GM08714 (cell line): ENCODE measurements around the gene SLC6A6.

ENCODE experiments used
- H3K4me3 ChIP-seq: fragments of 200-500 bp; sonication (Bioruptor generic); 2 replicates; pipeline ENCODE4 v1.5.1; 2014; ENCODE audit warnings: mild to moderate bottlenecking, low read length, inconsistent platforms
- ZNF274 ChIP-seq: IDR thresholded peaks from 2 replicates; pipeline ENCODE4 v1.6.1; 2012; ENCODE audit warnings: mild to moderate bottlenecking, low read depth, low read length

The SLC6A6 gene

GRCh38 chr3:14459787-14460186 is 57.4 kb downstream of the SLC6A6 start:
- no peak for TF ChIP-seq ZNF274
- no peak overlapping the region for H3K4me3 ChIP-seq

- TF ChIP-seq ZNF274 = no peak
- no peak overlapping the region for H3K4me3 ChIP-seq
Measured at GRCh38 chr3:14460342-14461005, 58.1 kb downstream of the SLC6A6 start.

GRCh38 chr3:14461006-14461747 is 58.8 kb downstream of the SLC6A6 start:
- no peak overlapping the region for H3K4me3 ChIP-seq
- TF ChIP-seq ZNF274 = no peak

GRCh38 chr3:14461748-14462324 is 59.4 kb downstream of the SLC6A6 start:
- TF ChIP-seq ZNF274 = no peak
- no peak overlapping the region for H3K4me3 ChIP-seq

GRCh38 chr3:14462738-14463137 is 60.3 kb downstream of the SLC6A6 start:
- no peak overlapping the region for H3K4me3 ChIP-seq
- TF ChIP-seq ZNF274 = no peak

GRCh38 chr3:14463330-14464140 is 61.1 kb downstream of the SLC6A6 start:
- no peak overlapping the region for H3K4me3 ChIP-seq
- no peak for TF ChIP-seq ZNF274

- no peak for TF ChIP-seq ZNF274
Measured at GRCh38 chr3:14464141-14464465, 61.7 kb downstream of the SLC6A6 start.

GRCh38 chr3:14464521-14464920 is 62.1 kb downstream of the SLC6A6 start:
- no peak for TF ChIP-seq ZNF274
- no peak overlapping the region for H3K4me3 ChIP-seq

More at GRCh38 chr3:14464141-14464465, 61.7 kb downstream of the SLC6A6 start:
- no peak overlapping the region for H3K4me3 ChIP-seq

- no peak overlapping the region for H3K4me3 ChIP-seq
- no peak for TF ChIP-seq ZNF274
Measured at GRCh38 chr3:14465425-14465824, 63.0 kb downstream of the SLC6A6 start.

- H3K4me3 ChIP-seq = no peak overlapping the region
- no peak for TF ChIP-seq ZNF274
Measured at GRCh38 chr3:14466179-14466903, 63.9 kb downstream of the SLC6A6 start.

- no peak overlapping the region for H3K4me3 ChIP-seq
- TF ChIP-seq ZNF274 = no peak
Measured at GRCh38 chr3:14467814-14468620, 65.6 kb downstream of the SLC6A6 start.

GRCh38 chr3:14468621-14468981 is 66.2 kb downstream of the SLC6A6 start:
- no peak for TF ChIP-seq ZNF274

GRCh38 chr3:14470461-14470860 is 68.1 kb downstream of the SLC6A6 start:
- H3K4me3 ChIP-seq = no peak overlapping the region
- no peak for TF ChIP-seq ZNF274

More at GRCh38 chr3:14468621-14468981, 66.2 kb downstream of the SLC6A6 start:
- H3K4me3 ChIP-seq = no peak overlapping the region
